Activated T-cell treated with anti-CD3 and anti-CD28 coated beads, Interleukin-2, amount 50 U/mL, for 4 hours (primary cell): Measurements from ENCODE around the gene SOD3. TPM values are rescaled to one million over a fixed set of nuclear protein-coding genes. Genes with fewer than 3 reads are reported as not detected.

Experiments
- ATAC-seq, 2 donors: fragments of 200-7000 bp; cut with Tn5 transposase; one replicate each; pipeline ENCODE4 v1.10.0; 2021
- DNase-seq: peaks from one replicate; pipeline ENCODE4 v3.0.0-alpha.2; 2020
- H3K27me3 Mint-ChIP-seq: one replicate; pipeline ENCODE4 v1.8.0; 2021; ENCODE audit warnings: low read depth, mixed read lengths
- H3K36me3 Mint-ChIP-seq: one replicate; pipeline ENCODE4 v1.8.0; 2022; ENCODE audit warnings: mixed read lengths; ENCODE audit not compliant: insufficient read depth
- H3K4me1 Mint-ChIP-seq: one replicate; pipeline ENCODE4 v1.8.0; 2021; ENCODE audit warnings: low read depth, mixed read lengths
- H3K4me3 Mint-ChIP-seq: one replicate; pipeline ENCODE4 v1.8.0; 2021; ENCODE audit warnings: mild to moderate bottlenecking, moderate library complexity, mixed read lengths
- H3K9me3 Mint-ChIP-seq: one replicate; pipeline ENCODE4 v1.8.0; 2021; ENCODE audit warnings: mixed read lengths
- total RNA-seq, 3 donors: library from RNA; stranded (reverse); gene quantifications; one replicate each; pipeline ENCODE4 v1.2.1, GENCODE V29; 2021

The SOD3 gene
- total RNA-seq, 3 donors from 2014 or later: 0.14 to 0.20 TPM; not detected in 1

GRCh38 chr4:24783506-24783905 is 11.9 kb upstream of the SOD3 start:
- no peaks in the 10 kb centered on the region for H3K27me3 Mint-ChIP-seq
- no peaks in the 10 kb centered on the region for H3K4me1 Mint-ChIP-seq
- H3K4me3 Mint-ChIP-seq: no peak overlapping the region
- no peak for DNase-seq
- peaks cover 7% of the 10 kb centered on the region for H3K9me3 Mint-ChIP-seq
- no peaks in the 10 kb centered on the region for H3K36me3 Mint-ChIP-seq
- ATAC-seq: no peak

GRCh38 chr4:24791043-24791442 is 4.3 kb upstream of the SOD3 start:
- no peaks in the 10 kb centered on the region for H3K36me3 Mint-ChIP-seq
- peaks cover 8% of the 10 kb centered on the region for H3K9me3 Mint-ChIP-seq
- no peaks in the 10 kb centered on the region for H3K4me1 Mint-ChIP-seq
- no peak for ATAC-seq
- peaks cover 5% of the 10 kb centered on the region for H3K27me3 Mint-ChIP-seq
- no peak overlapping the region for H3K4me3 Mint-ChIP-seq
- DNase-seq: no peak

DNA sequence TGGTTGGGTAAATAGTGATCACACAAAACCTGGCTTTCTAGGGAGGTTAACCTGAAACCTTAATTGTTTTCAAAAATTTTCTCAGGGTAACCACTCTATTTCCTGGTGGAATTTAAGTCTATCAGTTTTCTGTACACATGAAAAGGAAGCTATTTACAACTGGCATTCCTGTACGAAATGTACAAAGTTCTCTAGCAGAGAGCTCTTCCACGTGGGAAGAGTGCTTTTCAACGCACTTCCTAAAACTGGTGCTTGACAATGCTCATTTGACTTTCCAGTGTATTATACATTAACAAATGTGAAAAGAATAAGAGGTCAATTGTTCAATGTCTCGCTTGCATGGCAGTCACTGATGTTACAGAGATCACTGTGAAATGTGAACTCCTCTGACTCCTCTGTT is 2.8 kb upstream of the SOD3 start:
- peaks cover 9% of the 10 kb centered on the region for H3K27me3 Mint-ChIP-seq
- no peak overlapping the region for H3K4me3 Mint-ChIP-seq
- peaks cover 5% of the 10 kb centered on the region for H3K9me3 Mint-ChIP-seq
- no peaks in the 10 kb centered on the region for H3K4me1 Mint-ChIP-seq
- H3K36me3 Mint-ChIP-seq: no peaks in the 10 kb centered on the region
- no peak for DNase-seq
- ATAC-seq: no peak

- H3K27me3 Mint-ChIP-seq: peaks cover 15% of the 10 kb centered on the region
- no peaks in the 10 kb centered on the region for H3K4me1 Mint-ChIP-seq
- H3K9me3 Mint-ChIP-seq: peaks cover 2% of the 10 kb centered on the region
- no peak overlapping the region for H3K4me3 Mint-ChIP-seq
- H3K36me3 Mint-ChIP-seq: no peaks in the 10 kb centered on the region
- no peak for ATAC-seq
- no peak for DNase-seq
Measured at GRCh38 chr4:24793219-24794005, 2.0 kb upstream of the SOD3 start.

DNA sequence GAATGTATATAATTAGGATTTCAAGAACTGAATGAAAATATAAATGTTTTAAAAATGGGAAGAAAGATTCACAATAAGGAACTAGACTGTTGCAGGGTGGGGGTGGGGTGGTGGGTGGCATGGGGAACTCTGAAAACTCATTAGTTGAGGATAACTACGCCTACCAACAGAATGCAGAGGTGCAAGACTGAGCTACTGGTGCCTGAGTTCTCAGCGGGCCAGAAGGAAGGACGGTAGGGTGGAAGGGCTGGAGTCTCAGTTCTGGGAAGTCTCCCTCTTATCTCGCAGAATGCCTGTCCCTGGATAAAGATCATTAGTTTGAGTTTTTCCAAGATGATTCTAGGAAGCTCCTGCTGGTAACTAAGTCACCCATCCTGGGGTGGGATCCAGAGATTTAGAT is 1.3 kb upstream of the SOD3 start:
- DNase-seq (no peak), ATAC-seq (no peak)
- Mint-ChIP-seq H3K36me3 (no peaks in the 10 kb centered on the region), H3K4me3 (no peak overlapping the region), H3K4me1 (no peaks in the 10 kb centered on the region), H3K9me3 (no peaks in the 10 kb centered on the region), H3K27me3 (peaks cover 21% of the 10 kb centered on the region)

GRCh38 chr4:24794480-24794879 is 893 bp upstream of the SOD3 start:
- H3K4me3 Mint-ChIP-seq: no peak overlapping the region
- H3K4me1 Mint-ChIP-seq: no peaks in the 10 kb centered on the region
- no peaks in the 10 kb centered on the region for H3K9me3 Mint-ChIP-seq
- no peak for DNase-seq
- H3K36me3 Mint-ChIP-seq: no peaks in the 10 kb centered on the region
- H3K27me3 Mint-ChIP-seq: peaks cover 22% of the 10 kb centered on the region
- ATAC-seq: no peak

DNA sequence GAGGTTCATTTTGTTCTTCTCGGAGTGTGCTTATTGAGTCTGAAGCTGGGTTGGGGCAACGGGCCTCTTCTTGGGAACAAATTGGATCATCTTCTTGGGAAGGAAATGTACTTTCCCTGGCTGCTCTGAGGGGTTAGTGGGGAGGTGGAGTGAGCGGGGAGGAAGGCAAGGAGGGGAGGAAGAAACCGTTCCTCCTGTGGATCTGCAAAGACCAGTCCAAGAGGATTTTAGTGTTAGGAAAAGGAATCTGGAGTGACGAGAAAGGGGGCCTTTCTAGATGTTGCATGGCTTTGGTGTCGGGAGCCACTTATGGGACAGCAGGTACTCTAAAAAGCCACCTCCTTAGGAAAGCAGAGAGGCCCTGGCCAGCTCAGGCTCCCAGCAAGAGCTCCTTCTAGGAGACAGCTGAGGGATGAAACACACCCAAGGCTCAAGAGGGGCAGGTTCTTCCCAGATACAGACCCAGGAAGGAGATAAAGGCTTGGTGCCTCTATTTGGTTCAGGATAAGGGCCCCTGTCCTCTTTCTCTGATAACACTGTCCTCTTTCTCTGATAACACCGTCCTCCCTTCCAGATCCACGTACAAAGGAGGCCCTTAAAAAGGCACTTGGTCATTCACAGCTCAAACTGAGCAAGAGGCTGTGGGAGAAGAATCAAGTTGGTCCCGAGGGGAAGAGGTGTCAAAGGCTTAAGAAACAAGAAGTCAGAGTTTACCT is 451 bp downstream of the SOD3 start:
- no peaks in the 10 kb centered on the region for H3K36me3 Mint-ChIP-seq
- DNase-seq (no peak), ATAC-seq (no peak)
- H3K27me3 Mint-ChIP-seq: peaks cover 29% of the 10 kb centered on the region
- no peaks in the 10 kb centered on the region for H3K9me3 Mint-ChIP-seq
- H3K4me1 Mint-ChIP-seq: no peaks in the 10 kb centered on the region
- H3K4me3 Mint-ChIP-seq: no peak overlapping the region

DNA sequence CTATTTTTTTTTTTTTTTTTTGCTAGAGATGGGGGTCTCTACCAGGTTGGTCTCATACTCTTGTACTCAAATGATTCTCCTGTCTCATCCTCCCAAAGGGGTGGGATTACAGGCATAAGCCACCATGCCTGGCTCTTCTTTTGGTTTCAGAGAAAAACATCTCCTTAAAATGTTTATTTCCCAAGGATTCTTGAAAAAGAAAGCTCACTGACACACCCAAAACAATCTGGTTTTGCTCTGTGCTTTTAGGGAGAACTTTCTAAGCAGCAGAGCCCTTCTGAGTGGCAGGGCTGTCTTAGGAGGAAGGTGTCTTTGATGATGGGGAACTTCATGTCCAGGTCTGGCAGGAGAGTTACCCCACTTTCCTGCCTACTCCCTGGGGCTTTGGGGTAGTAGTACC is 1.2 kb downstream of the SOD3 start:
- H3K4me3 Mint-ChIP-seq: no peak overlapping the region
- H3K36me3 Mint-ChIP-seq: no peaks in the 10 kb centered on the region
- H3K27me3 Mint-ChIP-seq: peaks cover 37% of the 10 kb centered on the region
- no peak for ATAC-seq
- no peaks in the 10 kb centered on the region for H3K9me3 Mint-ChIP-seq
- DNase-seq: no peak
- H3K4me1 Mint-ChIP-seq: no peaks in the 10 kb centered on the region

GRCh38 chr4:24798036-24798610 is 2.8 kb downstream of the SOD3 start:
- DNase-seq (no peak), ATAC-seq (no peak)
- Mint-ChIP-seq H3K36me3 (no peaks in the 10 kb centered on the region), H3K9me3 (no peaks in the 10 kb centered on the region), H3K4me3 (no peak overlapping the region), H3K4me1 (no peaks in the 10 kb centered on the region), H3K27me3 (peaks cover 43% of the 10 kb centered on the region)

GRCh38 chr4:24799196-24799543 is 3.8 kb downstream of the SOD3 start:
- Mint-ChIP-seq H3K9me3 (no peaks in the 10 kb centered on the region), H3K4me1 (no peaks in the 10 kb centered on the region), H3K27me3 (peaks cover 49% of the 10 kb centered on the region), H3K36me3 (no peaks in the 10 kb centered on the region), H3K4me3 (no peak overlapping the region)
- ATAC-seq: no peak
- no peak for DNase-seq

DNA sequence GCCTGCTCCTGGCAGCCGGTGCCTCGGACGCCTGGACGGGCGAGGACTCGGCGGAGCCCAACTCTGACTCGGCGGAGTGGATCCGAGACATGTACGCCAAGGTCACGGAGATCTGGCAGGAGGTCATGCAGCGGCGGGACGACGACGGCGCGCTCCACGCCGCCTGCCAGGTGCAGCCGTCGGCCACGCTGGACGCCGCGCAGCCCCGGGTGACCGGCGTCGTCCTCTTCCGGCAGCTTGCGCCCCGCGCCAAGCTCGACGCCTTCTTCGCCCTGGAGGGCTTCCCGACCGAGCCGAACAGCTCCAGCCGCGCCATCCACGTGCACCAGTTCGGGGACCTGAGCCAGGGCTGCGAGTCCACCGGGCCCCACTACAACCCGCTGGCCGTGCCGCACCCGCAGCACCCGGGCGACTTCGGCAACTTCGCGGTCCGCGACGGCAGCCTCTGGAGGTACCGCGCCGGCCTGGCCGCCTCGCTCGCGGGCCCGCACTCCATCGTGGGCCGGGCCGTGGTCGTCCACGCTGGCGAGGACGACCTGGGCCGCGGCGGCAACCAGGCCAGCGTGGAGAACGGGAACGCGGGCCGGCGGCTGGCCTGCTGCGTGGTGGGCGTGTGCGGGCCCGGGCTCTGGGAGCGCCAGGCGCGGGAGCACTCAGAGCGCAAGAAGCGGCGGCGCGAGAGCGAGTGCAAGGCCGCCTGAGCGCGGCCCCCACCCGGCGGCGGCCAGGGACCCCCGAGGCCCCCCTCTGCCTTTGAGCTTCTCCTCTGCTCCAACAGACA is 4.4 kb downstream of the SOD3 start:
- ATAC-seq: no peak
- Mint-ChIP-seq H3K36me3 (no peaks in the 10 kb centered on the region), H3K27me3 (peaks cover 49% of the 10 kb centered on the region), H3K4me3 (no peak overlapping the region), H3K9me3 (no peaks in the 10 kb centered on the region), H3K4me1 (no peaks in the 10 kb centered on the region)
- DNase-seq: no peak

GRCh38 chr4:24800325-24800895 is 5.0 kb downstream of the SOD3 start:
- Mint-ChIP-seq H3K9me3 (no peaks in the 10 kb centered on the region), H3K27me3 (peaks cover 48% of the 10 kb centered on the region), H3K4me1 (no peaks in the 10 kb centered on the region), H3K4me3 (no peak overlapping the region), H3K36me3 (no peaks in the 10 kb centered on the region)
- DNase-seq: no peak
- ATAC-seq: no peak

- Mint-ChIP-seq H3K27me3 (peaks cover 46% of the 10 kb centered on the region), H3K9me3 (no peaks in the 10 kb centered on the region), H3K4me3 (no peak overlapping the region), H3K4me1 (no peaks in the 10 kb centered on the region), H3K36me3 (no peaks in the 10 kb centered on the region)
- DNase-seq (no peak), ATAC-seq (no peak)
Measured at GRCh38 chr4:24801136-24801855, 5.9 kb downstream of the SOD3 start.

DNA sequence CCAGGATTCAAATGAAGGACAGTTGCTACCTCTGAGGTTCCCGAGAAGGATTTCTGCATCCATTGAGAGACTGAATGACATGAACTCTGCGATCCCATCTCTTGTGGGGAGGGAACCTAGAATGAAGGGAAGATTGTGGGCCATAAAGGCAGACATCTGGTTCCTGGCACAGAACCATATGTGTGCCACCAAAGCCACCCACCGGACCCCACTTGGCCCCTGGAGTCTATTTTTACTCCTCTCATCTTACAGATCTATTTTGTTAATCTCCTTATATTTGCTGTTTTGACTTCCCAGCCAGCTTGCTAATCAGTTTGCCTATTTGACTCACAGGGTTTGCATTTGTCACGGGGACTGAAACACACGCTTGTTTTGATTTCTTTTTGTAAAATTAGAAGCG is 7.3 kb downstream of the SOD3 start:
- Mint-ChIP-seq H3K9me3 (no peaks in the 10 kb centered on the region), H3K27me3 (peaks cover 42% of the 10 kb centered on the region), H3K36me3 (no peaks in the 10 kb centered on the region), H3K4me1 (no peaks in the 10 kb centered on the region), H3K4me3 (no peak overlapping the region)
- ATAC-seq (no peak), DNase-seq (no peak)
